GM15510 (cell line): Measurements from ENCODE around the gene ST6GALNAC4.

ENCODE experiments used
- POLR2A ChIP-seq: IDR thresholded peaks from 3 replicates; pipeline ENCODE4 v1.6.1; 2011; ENCODE audit warnings: borderline replicate concordance; ENCODE audit not compliant: insufficient read length; ENCODE audit errors: extremely low read depth

ST6GALNAC4 gene

GRCh38 chr9:127896395-127897192 lies 20.2 kb downstream of the ST6GALNAC4 start:
- TF ChIP-seq POLR2A = no peak

- TF ChIP-seq POLR2A = no peak
These were observed 21.0 kb downstream of the ST6GALNAC4 start for GRCh38 chr9:127895811-127896210.

- no peak for TF ChIP-seq POLR2A
These were observed 23.4 kb downstream of the ST6GALNAC4 start for GRCh38 chr9:127893392-127893791.

GRCh38 chr9:127892831-127893230 lies 24.0 kb downstream of the ST6GALNAC4 start:
- no peak for TF ChIP-seq POLR2A

GRCh38 chr9:127890053-127890452 lies 26.8 kb downstream of the ST6GALNAC4 start:
- TF ChIP-seq POLR2A = no peak

- no peak for TF ChIP-seq POLR2A
These were observed 29.0 kb downstream of the ST6GALNAC4 start for GRCh38 chr9:127887792-127888191.

GRCh38 chr9:127886401-127886972 lies 30.4 kb downstream of the ST6GALNAC4 start:
- no peak for TF ChIP-seq POLR2A

GRCh38 chr9:127885508-127886281 lies 31.1 kb downstream of the ST6GALNAC4 start:
- TF ChIP-seq POLR2A = no peak

- no peak for TF ChIP-seq POLR2A
These were observed 31.8 kb downstream of the ST6GALNAC4 start for GRCh38 chr9:127884976-127885490.

- no peak for TF ChIP-seq POLR2A
These were observed 32.4 kb downstream of the ST6GALNAC4 start for GRCh38 chr9:127884427-127884911.

GRCh38 chr9:127883959-127884358 lies 32.9 kb downstream of the ST6GALNAC4 start:
- TF ChIP-seq POLR2A = no peak

- no peak for TF ChIP-seq POLR2A
These were observed 36.7 kb downstream of the ST6GALNAC4 start for GRCh38 chr9:127880143-127880542.

GRCh38 chr9:127878652-127879390 lies 38.0 kb downstream of the ST6GALNAC4 start:
- TF ChIP-seq POLR2A = no peak

- TF ChIP-seq POLR2A = no peak
These were observed 38.7 kb downstream of the ST6GALNAC4 start for GRCh38 chr9:127878001-127878651.

GRCh38 chr9:127877566-127877998 lies 39.3 kb downstream of the ST6GALNAC4 start, which contains the start of gene AK1:
AK1 (minus strand) TSS chr9:127877675; CDS start chr9:127874617, 3,058 bp downstream.
- no peak for TF ChIP-seq POLR2A
